PC-3 (cell line): Measurements from ENCODE around the gene CD244. TPM values are rescaled to one million over a fixed set of nuclear protein-coding genes. Genes with fewer than 3 reads are reported as not detected.

Experiments
- ATAC-seq: fragments of 200-7000 bp; cut with Tn5 transposase; 2 replicates; pipeline ENCODE4 v1.9.1; 2020; ENCODE audit warnings: mild to moderate bottlenecking, moderate library complexity
- BruUV-seq: library from RNA; stranded (reverse); fragments of 400-500 nt; replicated peaks from 2 replicates; lab custom pipeline; 2021; lab: Mats Ljungman, UMichigan
- CTCF ChIA-PET: fragments of 300-600 bp; sonication (Branson Sonifier 250); formaldehyde crosslinking; loops from one replicate; lab custom pipeline; 2022; ENCODE audit warnings: antibody characterized with exemption; lab: Charles Lee
- POLR2A ChIA-PET: fragments of 300-600 bp; sonication (Branson Sonifier 250); formaldehyde crosslinking; loops from one replicate; lab custom pipeline; 2022; ENCODE audit warnings: antibody characterized with exemption; ENCODE audit not compliant: unreplicated experiment; lab: Charles Lee
- DNase-seq: peaks from one replicate; pipeline ENCODE4 v3.0.0-alpha.2; 2015
- H2AFZ ChIP-seq: fragments of 300-600 bp; sonication (generic); 2 replicates; pipeline ENCODE4 v1.6.0; 2016; ENCODE audit warnings: antibody characterized with exemption, low read length
- H3F3A ChIP-seq: fragments of 300-600 bp; sonication (generic); one replicate; pipeline ENCODE4 v1.6.0; 2017; ENCODE audit warnings: antibody characterized with exemption, low read length, control low read depth, mild to moderate bottlenecking; ENCODE audit not compliant: unreplicated experiment
- H3K27ac ChIP-seq: fragments of 300-600 bp; sonication (generic); 2 replicates; pipeline ENCODE4 v1.5.1; 2016; ENCODE audit warnings: mild to moderate bottlenecking, low read length
- H3K27me3 ChIP-seq: fragments of 300-600 bp; sonication (generic); 2 replicates; pipeline ENCODE4 v1.6.1; 2016; ENCODE audit warnings: low read length, mixed read lengths
- H3K36me3 ChIP-seq: fragments of 300-600 bp; sonication (generic); 2 replicates; pipeline ENCODE4 v1.6.1; 2016; ENCODE audit warnings: low read depth, mixed run types, low read length, mixed read lengths
- H3K4me1 ChIP-seq: fragments of 300-600 bp; sonication (generic); 2 replicates; pipeline ENCODE4 v1.5.1; 2016; ENCODE audit warnings: low read length; ENCODE audit not compliant: insufficient read depth
- H3K4me2 ChIP-seq: fragments of 300-600 bp; sonication (generic); 2 replicates; pipeline ENCODE4 v1.6.0; 2016; ENCODE audit warnings: low read length
- H3K4me3 ChIP-seq: fragments of 300-600 bp; sonication (generic); 2 replicates; pipeline ENCODE4 v1.5.1; 2016; ENCODE audit warnings: mild to moderate bottlenecking, low read length, mixed read lengths
- H3K79me2 ChIP-seq: fragments of 300-600 bp; sonication (generic); 2 replicates; pipeline ENCODE4 v1.6.1; 2017; ENCODE audit warnings: low read length, mixed read lengths
- H3K9ac ChIP-seq: fragments of 300-600 bp; sonication (generic); 2 replicates; pipeline ENCODE4 v1.6.0; 2016; ENCODE audit warnings: mild to moderate bottlenecking, low read length
- H3K9me2 ChIP-seq: fragments of 300-600 bp; sonication (generic); replicated peaks from 2 replicates; pipeline ENCODE4 v1.6.1; 2016; ENCODE audit warnings: mixed run types, low read length, mixed read lengths
- H3K9me3 ChIP-seq: fragments of 300-600 bp; sonication (generic); 2 replicates; pipeline ENCODE4 v1.6.1; 2016; ENCODE audit warnings: low read length, mixed read lengths
- H4K20me1 ChIP-seq: fragments of 300-600 bp; sonication (generic); 2 replicates; pipeline ENCODE4 v1.6.1; 2016; ENCODE audit warnings: low read length, mixed read lengths
- CTCF ChIP-seq: fragments of 300-600 bp; sonication (generic); conservative IDR thresholded peaks from 2 replicates; pipeline ENCODE4 v1.5.1; 2017; ENCODE audit warnings: antibody characterized with exemption, low read depth, mild to moderate bottlenecking, low read length
- EZH2 ChIP-seq: fragments of 300-600 bp; sonication (generic); IDR thresholded peaks from one replicate; pipeline ENCODE4 v1.6.1; 2017; ENCODE audit warnings: antibody characterized with exemption, mild to moderate bottlenecking, low read length; ENCODE audit not compliant: unreplicated experiment
- EZH2phosphoT487 ChIP-seq: fragments of 300-600 bp; sonication (generic); IDR thresholded peaks from 2 replicates; pipeline ENCODE4 v1.6.1; 2018; ENCODE audit warnings: mild to moderate bottlenecking, antibody characterized with exemption, low read length, borderline replicate concordance
- intact Hi-C: fragments of 100-400 bp; cut with micrococcal nuclease; formaldehyde crosslinking; loops from 2 replicates; pipeline ENCODE4 v1.9.0; 2023
- total RNA-seq: library from RNA; depleted of rRNA; stranded (reverse); fragments of >200 nt; gene quantifications from 2 replicates; pipeline ENCODE4 v1.2.3, GENCODE V29; 2014

The CD244 gene
- total RNA-seq, 1 experiment from 2014 or later = not detected

- H4K20me1 ChIP-seq = no peaks in the 10 kb centered on the region
- H3F3A ChIP-seq = no peaks in the 10 kb centered on the region
- H3K4me1 ChIP-seq = no peaks in the 10 kb centered on the region
- no peak for TF ChIP-seq CTCF
- TF ChIP-seq EZH2 = no peak
- no peak for TF ChIP-seq EZH2phosphoT487
- no TSS peak for BruUV-seq
- POLR2A ChIA-PET = no interaction called here
- no peak overlapping the region for H3K4me3 ChIP-seq
- CTCF ChIA-PET = no interaction called here
- intact Hi-C loops = no loop called here
- H3K27me3 ChIP-seq = peaks cover 20% of the 10 kb centered on the region
- no peaks in the 10 kb centered on the region for H3K36me3 ChIP-seq
- no peak overlapping the region for H3K4me2 ChIP-seq
- H3K79me2 ChIP-seq = no peaks in the 10 kb centered on the region
- ATAC-seq (no peak), DNase-seq (no peak)
- H2AFZ ChIP-seq = no peak overlapping the region
- H3K27ac ChIP-seq = no peak overlapping the region
- H3K9me2 ChIP-seq = no peaks in the 10 kb centered on the region
- H3K9ac ChIP-seq = no peak overlapping the region
- no peaks in the 10 kb centered on the region; the same call in 1 of the 2 replicates for H3K9me3 ChIP-seq
Measured at GRCh38 chr1:160850993-160851392, 11.7 kb downstream of the CD244 start.

- Histone ChIP-seq H3K9ac (no peak overlapping the region), H2AFZ (no peak overlapping the region), H3K9me2 (no peaks in the 10 kb centered on the region), H3K9me3 (no peaks in the 10 kb centered on the region; the same call in 1 of the 2 replicates), H3K4me3 (no peak overlapping the region), H3F3A (no peaks in the 10 kb centered on the region), H3K79me2 (no peaks in the 10 kb centered on the region), H4K20me1 (no peaks in the 10 kb centered on the region), H3K27me3 (peaks cover 20% of the 10 kb centered on the region), H3K27ac (no peak overlapping the region), H3K4me2 (no peak overlapping the region), H3K4me1 (no peaks in the 10 kb centered on the region), H3K36me3 (no peaks in the 10 kb centered on the region)
- DNase-seq = no peak
- ChIA-PET CTCF (no interaction called here), POLR2A (no interaction called here)
- ATAC-seq = no peak
- intact Hi-C loops = no loop called here
- no TSS peak for BruUV-seq
- TF ChIP-seq EZH2 = no peak
Measured at GRCh38 chr1:160850541-160850940, 12.1 kb downstream of the CD244 start.

GRCh38 chr1:160846281-160846680, 16.4 kb downstream of the CD244 start:
- ATAC-seq (no peak), DNase-seq (no peak)
- ChIA-PET CTCF (no interaction called here), POLR2A (no interaction called here)
- Histone ChIP-seq H3K36me3 (no peaks in the 10 kb centered on the region), H3K4me1 (no peaks in the 10 kb centered on the region), H3K9me3 (peaks cover 12% of the 10 kb centered on the region; the same call in 1 of the 2 replicates), H3K4me3 (no peak overlapping the region), H3K9me2 (no peaks in the 10 kb centered on the region), H3K4me2 (no peak overlapping the region), H2AFZ (no peak overlapping the region), H3K27ac (no peak overlapping the region), H3F3A (no peaks in the 10 kb centered on the region), H4K20me1 (no peaks in the 10 kb centered on the region), H3K79me2 (no peaks in the 10 kb centered on the region), H3K27me3 (peaks cover 16% of the 10 kb centered on the region), H3K9ac (no peak overlapping the region)
- intact Hi-C loops = no loop called here
- no TSS peak for BruUV-seq
- no peak for TF ChIP-seq EZH2phosphoT487
- no peak for TF ChIP-seq CTCF
- no peak for TF ChIP-seq EZH2
